Smooth muscle cell (in vitro differentiated cells): Measurements from ENCODE around the gene TENM4. TPM values are rescaled to one million over a fixed set of nuclear protein-coding genes. Genes with fewer than 3 reads are reported as not detected.

Experiments
- DNase-seq: peaks from one replicate; lab custom pipeline; 2025; ENCODE audit not compliant: unreplicated experiment; lab: John Stamatoyannopoulos, UW
- H2AFZ ChIP-seq: fragments of 200-600 bp; sonication (generic); 2 replicates; pipeline ENCODE4 v1.6.0; 2016; ENCODE audit warnings: antibody characterized with exemption, low read depth, mild to moderate bottlenecking
- H3F3A ChIP-seq: fragments of 200-600 bp; sonication (generic); 2 replicates; pipeline ENCODE4 v1.6.0; 2017; ENCODE audit warnings: antibody characterized with exemption, low read depth
- H3K27ac ChIP-seq: fragments of 200-600 bp; sonication (generic); 2 replicates; pipeline ENCODE4 v1.5.1; 2016; ENCODE audit warnings: low read depth, mild to moderate bottlenecking
- H3K27me3 ChIP-seq: fragments of 200-600 bp; sonication (generic); 2 replicates; pipeline ENCODE4 v1.6.1; 2016; ENCODE audit warnings: low read depth, mild to moderate bottlenecking
- H3K36me3 ChIP-seq: fragments of 200-600 bp; sonication (generic); 2 replicates; pipeline ENCODE4 v1.5.1; 2016; ENCODE audit warnings: low read depth
- H3K4me1 ChIP-seq: fragments of 200-600 bp; sonication (generic); 2 replicates; pipeline ENCODE4 v1.5.1; 2016; ENCODE audit warnings: low read depth
- H3K4me2 ChIP-seq: fragments of 200-600 bp; sonication (generic); 2 replicates; pipeline ENCODE4 v1.6.0; 2016; ENCODE audit warnings: mild to moderate bottlenecking
- H3K4me3 ChIP-seq: fragments of 200-600 bp; sonication (generic); 2 replicates; pipeline ENCODE4 v1.5.1; 2016; ENCODE audit warnings: mild to moderate bottlenecking
- H3K79me2 ChIP-seq: fragments of 200-600 bp; sonication (generic); 2 replicates; pipeline ENCODE4 v1.6.0; 2016; ENCODE audit warnings: low read depth, mild to moderate bottlenecking
- H3K9ac ChIP-seq: fragments of 200-600 bp; sonication (generic); 2 replicates; pipeline ENCODE4 v1.6.0; 2016; ENCODE audit warnings: low read depth
- H3K9me3 ChIP-seq: fragments of 200-600 bp; sonication (generic); replicated peaks from 2 replicates; pipeline ENCODE4 v1.5.1; 2016; ENCODE audit warnings: low read depth
- H4K20me1 ChIP-seq: fragments of 200-600 bp; sonication (generic); 2 replicates; pipeline ENCODE4 v1.6.0; 2016; ENCODE audit warnings: low read depth
- CTCF ChIP-seq: fragments of 200-600 bp; sonication (generic); IDR thresholded peaks from 2 replicates; pipeline ENCODE4 v1.5.1; 2017; ENCODE audit warnings: borderline replicate concordance, mild to moderate bottlenecking, antibody characterized with exemption; ENCODE audit not compliant: insufficient read depth, poor library complexity, severe bottlenecking
- WGBS: methylation state at CpG from one replicate; pipeline ENCODE4 v1.1.7; 2016; ENCODE audit warnings: low lambda C conversion rate; 5-methylcytosine and 5-hydroxymethylcytosine counted together
- polyA plus RNA-seq: library from polyadenylated mRNA; unstranded; fragments of >200 nt; fragmentation: Nextera tagmentation; extraction: Ambion mirVana; gene quantifications from 2 replicates; pipeline ENCODE4 v1.2.1, GENCODE V29; 2016
- total RNA-seq: library from RNA; depleted of rRNA; stranded (reverse); fragments of >200 nt; gene quantifications from 2 replicates; pipeline ENCODE4 v1.2.3, GENCODE V29; 2014

Gene TENM4
- total and polyA plus RNA-seq, 2 experiments from 2014 or later = 31.6 to 38.2 TPM

- H3K9ac ChIP-seq = no peak overlapping the region
- H3F3A ChIP-seq = peaks cover 8% of the 10 kb centered on the region
- H2AFZ ChIP-seq = no peak overlapping the region
- H3K9me3 ChIP-seq = no peaks in the 10 kb centered on the region
- no peaks in the 10 kb centered on the region for H4K20me1 ChIP-seq
- H3K36me3 ChIP-seq = no peaks in the 10 kb centered on the region
- no peak for TF ChIP-seq CTCF
- no peak for DNase-seq
- H3K4me1 ChIP-seq = peaks cover 37% of the 10 kb centered on the region
- H3K4me3 ChIP-seq = no peak overlapping the region
- H3K79me2 ChIP-seq = no peaks in the 10 kb centered on the region
- no peak overlapping the region for H3K27ac ChIP-seq
- no peaks in the 10 kb centered on the region for H3K27me3 ChIP-seq
- H3K4me2 ChIP-seq = no peak overlapping the region
- 46% methylated on average over 2 of the region's 2 CpGs for WGBS
Observed at GRCh38 chr11:78806214-78807004, 634.4 kb downstream of the TENM4 start.

GRCh38 chr11:78804991-78805390 is 635.8 kb downstream of the TENM4 start:
- Histone ChIP-seq H3K4me2 (no peak overlapping the region), H3K27me3 (no peaks in the 10 kb centered on the region), H3F3A (peaks cover 15% of the 10 kb centered on the region), H3K36me3 (no peaks in the 10 kb centered on the region), H3K4me1 (peaks cover 38% of the 10 kb centered on the region), H3K4me3 (no peak overlapping the region), H3K9me3 (no peaks in the 10 kb centered on the region), H3K79me2 (no peaks in the 10 kb centered on the region), H3K27ac (no peak overlapping the region), H2AFZ (no peak overlapping the region), H3K9ac (no peak overlapping the region), H4K20me1 (no peaks in the 10 kb centered on the region)
- WGBS = 95% methylated on average over 7 of the region's 9 CpGs
- DNase-seq = no peak
- no peak for TF ChIP-seq CTCF

DNA sequence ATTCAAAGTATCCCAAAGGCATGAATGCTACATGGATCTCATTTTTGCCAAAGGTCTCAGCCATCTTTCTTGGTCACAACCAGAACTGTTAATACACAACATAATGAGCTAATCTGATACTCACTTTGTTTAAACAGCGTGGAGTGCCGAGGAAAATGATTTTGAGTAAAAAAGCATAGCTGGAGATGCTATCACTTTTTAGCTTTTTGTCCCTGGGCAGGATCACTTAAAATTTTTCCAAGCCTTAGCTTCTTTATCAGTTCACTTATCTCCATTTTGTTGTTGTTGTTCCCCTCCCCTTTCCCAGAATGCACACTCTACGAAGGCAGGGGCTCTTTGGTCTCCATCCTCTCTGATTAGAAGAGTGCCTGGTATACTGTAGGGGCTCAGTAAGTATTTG is 636.8 kb downstream of the TENM4 start:
- Histone ChIP-seq H3F3A (peaks cover 20% of the 10 kb centered on the region), H3K4me2 (no peak overlapping the region), H3K4me1 (peaks cover 32% of the 10 kb centered on the region), H2AFZ (no peak overlapping the region), H3K27me3 (no peaks in the 10 kb centered on the region), H4K20me1 (no peaks in the 10 kb centered on the region), H3K79me2 (no peaks in the 10 kb centered on the region), H3K4me3 (no peak overlapping the region), H3K36me3 (no peaks in the 10 kb centered on the region), H3K9ac (no peak overlapping the region), H3K27ac (no peak overlapping the region), H3K9me3 (no peaks in the 10 kb centered on the region)
- DNase-seq = no peak
- 58% methylated on average over 3 of the region's 3 CpGs for WGBS
- TF ChIP-seq CTCF = no peak
